Measurements from ENCODE around the gene KRTAP5-8. TPM values are rescaled to one million over a fixed set of nuclear protein-coding genes. Genes with fewer than 3 reads are reported as not detected.

KRTAP5-8 gene
- total and polyA plus RNA-seq, 9 of the 15 experiments (the other 6 are each of a cell fraction or from before 2014, with no cell fraction given), result not detected

DNA sequence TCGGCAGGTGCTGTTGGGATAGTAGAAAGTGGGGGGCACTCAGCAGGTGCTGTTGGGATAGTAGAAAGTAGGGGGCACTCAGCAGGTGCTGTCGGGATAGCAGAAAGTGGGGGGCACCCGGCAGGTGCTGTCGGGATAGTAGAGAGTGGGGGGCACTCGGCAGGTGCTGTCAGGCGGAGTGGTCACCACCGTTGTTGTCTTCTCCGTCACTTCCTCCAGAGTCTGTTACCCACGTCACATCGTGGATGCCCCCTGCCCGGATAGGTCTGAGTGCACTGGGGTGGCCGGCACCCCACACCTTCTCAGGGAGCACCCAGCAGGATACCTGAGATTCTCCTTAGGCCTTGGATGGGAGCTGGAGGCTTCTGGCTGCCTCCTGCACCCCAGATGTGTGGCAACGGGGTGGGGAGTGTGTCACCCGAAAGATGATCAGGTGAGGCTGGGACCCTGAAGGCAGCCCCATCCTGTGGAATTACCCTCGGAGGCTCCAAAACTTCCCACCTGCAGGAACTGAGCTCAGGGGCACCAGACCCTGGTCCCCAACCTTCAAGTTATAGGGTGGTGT lies 34.9 kb upstream of the KRTAP5-8 start (continued):
- TF ChIP-seq, protein P1, sequence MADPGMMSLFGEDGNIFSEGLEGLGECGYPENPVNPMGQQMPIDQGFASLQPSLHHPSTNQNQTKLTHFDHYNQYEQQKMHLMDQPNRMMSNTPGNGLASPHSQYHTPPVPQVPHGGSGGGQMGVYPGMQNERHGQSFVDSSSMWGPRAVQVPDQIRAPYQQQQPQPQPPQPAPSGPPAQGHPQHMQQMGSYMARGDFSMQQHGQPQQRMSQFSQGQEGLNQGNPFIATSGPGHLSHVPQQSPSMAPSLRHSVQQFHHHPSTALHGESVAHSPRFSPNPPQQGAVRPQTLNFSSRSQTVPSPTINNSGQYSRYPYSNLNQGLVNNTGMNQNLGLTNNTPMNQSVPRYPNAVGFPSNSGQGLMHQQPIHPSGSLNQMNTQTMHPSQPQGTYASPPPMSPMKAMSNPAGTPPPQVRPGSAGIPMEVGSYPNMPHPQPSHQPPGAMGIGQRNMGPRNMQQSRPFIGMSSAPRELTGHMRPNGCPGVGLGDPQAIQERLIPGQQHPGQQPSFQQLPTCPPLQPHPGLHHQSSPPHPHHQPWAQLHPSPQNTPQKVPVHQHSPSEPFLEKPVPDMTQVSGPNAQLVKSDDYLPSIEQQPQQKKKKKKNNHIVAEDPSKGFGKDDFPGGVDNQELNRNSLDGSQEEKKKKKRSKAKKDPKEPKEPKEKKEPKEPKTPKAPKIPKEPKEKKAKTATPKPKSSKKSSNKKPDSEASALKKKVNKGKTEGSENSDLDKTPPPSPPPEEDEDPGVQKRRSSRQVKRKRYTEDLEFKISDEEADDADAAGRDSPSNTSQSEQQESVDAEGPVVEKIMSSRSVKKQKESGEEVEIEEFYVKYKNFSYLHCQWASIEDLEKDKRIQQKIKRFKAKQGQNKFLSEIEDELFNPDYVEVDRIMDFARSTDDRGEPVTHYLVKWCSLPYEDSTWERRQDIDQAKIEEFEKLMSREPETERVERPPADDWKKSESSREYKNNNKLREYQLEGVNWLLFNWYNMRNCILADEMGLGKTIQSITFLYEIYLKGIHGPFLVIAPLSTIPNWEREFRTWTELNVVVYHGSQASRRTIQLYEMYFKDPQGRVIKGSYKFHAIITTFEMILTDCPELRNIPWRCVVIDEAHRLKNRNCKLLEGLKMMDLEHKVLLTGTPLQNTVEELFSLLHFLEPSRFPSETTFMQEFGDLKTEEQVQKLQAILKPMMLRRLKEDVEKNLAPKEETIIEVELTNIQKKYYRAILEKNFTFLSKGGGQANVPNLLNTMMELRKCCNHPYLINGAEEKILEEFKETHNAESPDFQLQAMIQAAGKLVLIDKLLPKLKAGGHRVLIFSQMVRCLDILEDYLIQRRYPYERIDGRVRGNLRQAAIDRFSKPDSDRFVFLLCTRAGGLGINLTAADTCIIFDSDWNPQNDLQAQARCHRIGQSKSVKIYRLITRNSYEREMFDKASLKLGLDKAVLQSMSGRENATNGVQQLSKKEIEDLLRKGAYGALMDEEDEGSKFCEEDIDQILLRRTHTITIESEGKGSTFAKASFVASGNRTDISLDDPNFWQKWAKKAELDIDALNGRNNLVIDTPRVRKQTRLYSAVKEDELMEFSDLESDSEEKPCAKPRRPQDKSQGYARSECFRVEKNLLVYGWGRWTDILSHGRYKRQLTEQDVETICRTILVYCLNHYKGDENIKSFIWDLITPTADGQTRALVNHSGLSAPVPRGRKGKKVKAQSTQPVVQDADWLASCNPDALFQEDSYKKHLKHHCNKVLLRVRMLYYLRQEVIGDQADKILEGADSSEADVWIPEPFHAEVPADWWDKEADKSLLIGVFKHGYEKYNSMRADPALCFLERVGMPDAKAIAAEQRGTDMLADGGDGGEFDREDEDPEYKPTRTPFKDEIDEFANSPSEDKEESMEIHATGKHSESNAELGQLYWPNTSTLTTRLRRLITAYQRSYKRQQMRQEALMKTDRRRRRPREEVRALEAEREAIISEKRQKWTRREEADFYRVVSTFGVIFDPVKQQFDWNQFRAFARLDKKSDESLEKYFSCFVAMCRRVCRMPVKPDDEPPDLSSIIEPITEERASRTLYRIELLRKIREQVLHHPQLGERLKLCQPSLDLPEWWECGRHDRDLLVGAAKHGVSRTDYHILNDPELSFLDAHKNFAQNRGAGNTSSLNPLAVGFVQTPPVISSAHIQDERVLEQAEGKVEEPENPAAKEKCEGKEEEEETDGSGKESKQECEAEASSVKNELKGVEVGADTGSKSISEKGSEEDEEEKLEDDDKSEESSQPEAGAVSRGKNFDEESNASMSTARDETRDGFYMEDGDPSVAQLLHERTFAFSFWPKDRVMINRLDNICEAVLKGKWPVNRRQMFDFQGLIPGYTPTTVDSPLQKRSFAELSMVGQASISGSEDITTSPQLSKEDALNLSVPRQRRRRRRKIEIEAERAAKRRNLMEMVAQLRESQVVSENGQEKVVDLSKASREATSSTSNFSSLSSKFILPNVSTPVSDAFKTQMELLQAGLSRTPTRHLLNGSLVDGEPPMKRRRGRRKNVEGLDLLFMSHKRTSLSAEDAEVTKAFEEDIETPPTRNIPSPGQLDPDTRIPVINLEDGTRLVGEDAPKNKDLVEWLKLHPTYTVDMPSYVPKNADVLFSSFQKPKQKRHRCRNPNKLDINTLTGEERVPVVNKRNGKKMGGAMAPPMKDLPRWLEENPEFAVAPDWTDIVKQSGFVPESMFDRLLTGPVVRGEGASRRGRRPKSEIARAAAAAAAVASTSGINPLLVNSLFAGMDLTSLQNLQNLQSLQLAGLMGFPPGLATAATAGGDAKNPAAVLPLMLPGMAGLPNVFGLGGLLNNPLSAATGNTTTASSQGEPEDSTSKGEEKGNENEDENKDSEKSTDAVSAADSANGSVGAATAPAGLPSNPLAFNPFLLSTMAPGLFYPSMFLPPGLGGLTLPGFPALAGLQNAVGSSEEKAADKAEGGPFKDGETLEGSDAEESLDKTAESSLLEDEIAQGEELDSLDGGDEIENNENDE (IDR thresholded peaks at IDR 0.05; ENCODE audit: low read depth, low read length), result no peak
- TF ChIP-seq ZNF830 (CRISPR knock-in tag; IDR thresholded peaks at IDR 0.05), result no peak
- no peak for TF ChIP-seq NRF1 (conservative IDR thresholded peaks at IDR 0.05 in 1 of 2, IDR thresholded peaks at IDR 0.05 in 1 of 2)
- TF ChIP-seq E2F8 (IDR thresholded peaks at IDR 0.05; ENCODE audit: low read depth, partially characterized antibody), result no peak
- TF ChIP-seq ZNF354B (CRISPR knock-in tag; IDR thresholded peaks at IDR 0.05), result no peak
- TF ChIP-seq KLF13 (tag; IDR thresholded peaks at IDR 0.05; ENCODE audit: borderline replicate concordance, low read depth), result no peak
- TF ChIP-seq, protein P2, sequence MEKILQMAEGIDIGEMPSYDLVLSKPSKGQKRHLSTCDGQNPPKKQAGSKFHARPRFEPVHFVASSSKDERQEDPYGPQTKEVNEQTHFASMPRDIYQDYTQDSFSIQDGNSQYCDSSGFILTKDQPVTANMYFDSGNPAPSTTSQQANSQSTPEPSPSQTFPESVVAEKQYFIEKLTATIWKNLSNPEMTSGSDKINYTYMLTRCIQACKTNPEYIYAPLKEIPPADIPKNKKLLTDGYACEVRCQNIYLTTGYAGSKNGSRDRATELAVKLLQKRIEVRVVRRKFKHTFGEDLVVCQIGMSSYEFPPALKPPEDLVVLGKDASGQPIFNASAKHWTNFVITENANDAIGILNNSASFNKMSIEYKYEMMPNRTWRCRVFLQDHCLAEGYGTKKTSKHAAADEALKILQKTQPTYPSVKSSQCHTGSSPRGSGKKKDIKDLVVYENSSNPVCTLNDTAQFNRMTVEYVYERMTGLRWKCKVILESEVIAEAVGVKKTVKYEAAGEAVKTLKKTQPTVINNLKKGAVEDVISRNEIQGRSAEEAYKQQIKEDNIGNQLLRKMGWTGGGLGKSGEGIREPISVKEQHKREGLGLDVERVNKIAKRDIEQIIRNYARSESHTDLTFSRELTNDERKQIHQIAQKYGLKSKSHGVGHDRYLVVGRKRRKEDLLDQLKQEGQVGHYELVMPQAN (IDR thresholded peaks at IDR 0.05; ENCODE audit: borderline replicate concordance), result no peak
- no peak for TF ChIP-seq RNF219 (CRISPR knock-in tag; IDR thresholded peaks at IDR 0.05)
